MG63 (cell line): ENCODE data around the gene BEND4. TPM values are rescaled to one million over a fixed set of nuclear protein-coding genes. Genes with fewer than 3 reads are reported as not detected.
"Not testable (repeated sequence)": the region's sequence is repeated elsewhere in the genome, so short reads cannot be mapped to it uniquely, and the experiment has no call there.

Experiments
- DNase-seq: peaks from one replicate; pipeline ENCODE4 v3.0.0-alpha.2; 2020
- H3K27me3 ChIP-seq: fragments of 250-450 bp; sonication (Bioruptor Pico); 2 replicates; pipeline ENCODE4 v1.5.1; 2020; ENCODE audit warnings: mild to moderate bottlenecking, moderate library complexity
- H3K36me3 ChIP-seq: fragments of 250-450 bp; sonication (Bioruptor Pico); 2 replicates; pipeline ENCODE4 v1.5.1; 2020; ENCODE audit warnings: mild to moderate bottlenecking, moderate library complexity
- H3K4me3 ChIP-seq: fragments of 250-450 bp; sonication (Bioruptor Pico); 2 replicates; pipeline ENCODE4 v1.5.1; 2020; ENCODE audit warnings: mild to moderate bottlenecking, moderate library complexity
- H3K9me3 ChIP-seq: fragments of 250-450 bp; sonication (Bioruptor Pico); 2 replicates; pipeline ENCODE4 v1.5.1; 2020; ENCODE audit warnings: mild to moderate bottlenecking, moderate library complexity
- total RNA-seq: library from RNA; depleted of rRNA; stranded (reverse); fragments of >200 nt; shearing (Covaris generic); gene quantifications from 2 replicates; pipeline ENCODE4 v1.2.3, GENCODE V29; 2014; ENCODE audit warnings: low replicate concordance; rRNA removed

Gene BEND4
- 0.12 and 0.16 TPM in 2 replicates for total RNA-seq

DNA sequence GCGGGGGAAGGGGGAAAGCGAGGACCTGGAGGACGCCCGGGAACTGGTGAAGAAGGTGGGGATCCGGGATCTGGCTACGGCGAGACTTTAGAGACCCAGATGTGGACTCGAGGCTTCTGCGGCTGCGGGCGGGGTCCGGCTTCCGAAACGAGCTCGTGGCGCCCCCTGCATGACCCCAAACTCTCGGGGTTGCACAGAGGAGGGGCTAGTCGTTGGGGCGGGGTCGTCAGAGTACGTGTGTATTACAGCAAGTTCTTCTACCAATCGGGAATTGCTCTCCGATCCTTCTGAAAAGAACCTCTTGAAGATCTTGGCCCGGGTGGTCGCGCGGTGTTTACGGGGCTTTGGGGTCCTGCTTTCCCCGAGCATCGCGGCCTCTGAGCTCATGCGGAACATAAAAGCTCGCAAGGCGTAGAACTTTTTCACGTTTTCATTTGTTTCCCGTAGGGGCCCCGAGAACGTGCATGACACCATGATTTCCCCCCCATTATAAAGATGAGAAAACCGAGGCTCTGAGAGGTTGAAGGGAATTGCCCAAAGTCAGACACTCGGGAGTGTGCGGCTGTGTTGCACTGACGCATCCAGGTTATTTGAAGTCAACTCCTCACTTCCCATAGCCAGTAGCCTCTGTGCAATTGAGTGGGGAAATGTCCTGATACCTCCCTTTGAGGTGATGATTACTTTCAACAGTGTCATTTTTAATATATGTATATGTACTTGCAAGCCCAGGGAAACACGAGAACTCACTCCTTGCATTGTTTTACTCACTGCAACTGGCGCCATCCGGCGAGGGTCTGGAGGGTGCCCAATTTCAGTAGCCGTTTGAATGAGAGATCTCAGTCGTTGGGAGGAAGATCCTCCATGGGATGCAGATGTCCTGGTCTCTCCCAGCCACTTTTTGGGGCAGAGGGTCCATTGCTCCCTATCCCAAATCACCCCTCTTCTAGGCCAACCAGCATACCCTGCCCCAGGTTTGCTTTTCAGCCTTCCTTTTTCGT lies at the start of gene BEND4:
BEND4 (minus strand) TSS at position 149 of the 998 bp plus-strand sequence. CDS start 512 bp downstream, outside the sequence.
- H3K27me3 ChIP-seq = peaks cover 16% of the 10 kb centered on the region
- no peaks in the 10 kb centered on the region for H3K36me3 ChIP-seq
- no peaks in the 10 kb centered on the region for H3K9me3 ChIP-seq
- DNase-seq = no peak
- H3K4me3 ChIP-seq = peak within 1 kb of the TSS; percentile 35

- Histone ChIP-seq H3K4me3 (no peak overlapping the region), H3K9me3 (no peaks in the 10 kb centered on the region), H3K27me3 (no peaks in the 10 kb centered on the region), H3K36me3 (no peaks in the 10 kb centered on the region)
- DNase-seq = no peak
These were observed 44.9 kb upstream of the BEND4 start for GRCh38 chr4:42197341-42197740.

- H3K4me3 ChIP-seq = no peak overlapping the region
These were observed 20.5 kb upstream of the BEND4 start for GRCh38 chr4:42172921-42173320.

GRCh38 chr4:42172128-42172790 lies 19.8 kb upstream of the BEND4 start:
- Histone ChIP-seq H3K27me3 (no peaks in the 10 kb centered on the region), H3K9me3 (no peaks in the 10 kb centered on the region), H3K4me3 (no peak overlapping the region), H3K36me3 (no peaks in the 10 kb centered on the region)
- no peak for DNase-seq

More at GRCh38 chr4:42172921-42173320, 20.5 kb upstream of the BEND4 start:
- no peaks in the 10 kb centered on the region for H3K9me3 ChIP-seq
- no peaks in the 10 kb centered on the region for H3K36me3 ChIP-seq
- H3K27me3 ChIP-seq = no peaks in the 10 kb centered on the region
- DNase-seq = no peak

DNA sequence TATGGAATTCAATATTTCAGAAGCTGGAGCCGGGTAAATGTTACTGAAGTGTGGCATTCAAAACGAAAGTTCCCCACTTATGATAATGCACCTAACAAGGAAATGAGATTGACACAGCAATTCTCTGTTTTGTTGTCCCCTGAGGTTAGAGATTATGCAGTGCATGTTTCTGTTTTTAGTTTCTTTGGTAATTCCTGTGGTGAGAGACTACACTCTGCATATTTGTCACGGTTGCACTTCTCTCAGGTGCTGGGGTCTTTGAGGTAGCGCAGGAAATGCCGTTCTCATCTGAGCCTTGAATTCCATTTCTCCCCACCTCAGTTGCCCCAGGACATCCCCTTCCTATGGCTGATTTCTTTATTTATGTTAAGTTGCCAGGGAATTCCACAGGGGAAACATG lies 15.3 kb upstream of the BEND4 start:
- Histone ChIP-seq H3K4me3 (no peak overlapping the region), H3K9me3 (no peaks in the 10 kb centered on the region; the same call in 1 of the 2 replicates), H3K27me3 (no peaks in the 10 kb centered on the region), H3K36me3 (no peaks in the 10 kb centered on the region)
- no peak for DNase-seq

DNA sequence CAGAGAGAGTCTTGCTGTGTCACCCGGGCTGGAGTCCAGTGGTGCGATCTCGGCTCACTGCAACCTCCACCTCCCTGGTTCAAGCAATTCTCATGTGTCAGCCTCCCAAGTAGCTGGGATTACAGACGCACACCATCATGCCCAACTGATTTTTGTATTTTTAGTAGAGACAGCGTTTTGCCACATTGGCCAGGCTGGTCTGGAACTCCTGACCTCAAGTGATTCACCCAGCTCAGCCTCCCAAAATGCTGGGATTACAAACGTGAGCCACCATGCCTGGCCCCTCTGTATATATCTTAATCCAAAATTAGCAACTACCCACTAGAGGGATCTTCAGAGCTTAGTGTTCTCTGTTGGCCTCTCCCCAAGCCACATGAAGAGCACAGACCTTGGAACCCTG lies 13.7 kb upstream of the BEND4 start:
- not testable (repeated sequence) for H3K4me3 ChIP-seq, H3K36me3 ChIP-seq, H3K27me3 ChIP-seq, H3K9me3 ChIP-seq
- DNase-seq = peak; percentile 65

DNA sequence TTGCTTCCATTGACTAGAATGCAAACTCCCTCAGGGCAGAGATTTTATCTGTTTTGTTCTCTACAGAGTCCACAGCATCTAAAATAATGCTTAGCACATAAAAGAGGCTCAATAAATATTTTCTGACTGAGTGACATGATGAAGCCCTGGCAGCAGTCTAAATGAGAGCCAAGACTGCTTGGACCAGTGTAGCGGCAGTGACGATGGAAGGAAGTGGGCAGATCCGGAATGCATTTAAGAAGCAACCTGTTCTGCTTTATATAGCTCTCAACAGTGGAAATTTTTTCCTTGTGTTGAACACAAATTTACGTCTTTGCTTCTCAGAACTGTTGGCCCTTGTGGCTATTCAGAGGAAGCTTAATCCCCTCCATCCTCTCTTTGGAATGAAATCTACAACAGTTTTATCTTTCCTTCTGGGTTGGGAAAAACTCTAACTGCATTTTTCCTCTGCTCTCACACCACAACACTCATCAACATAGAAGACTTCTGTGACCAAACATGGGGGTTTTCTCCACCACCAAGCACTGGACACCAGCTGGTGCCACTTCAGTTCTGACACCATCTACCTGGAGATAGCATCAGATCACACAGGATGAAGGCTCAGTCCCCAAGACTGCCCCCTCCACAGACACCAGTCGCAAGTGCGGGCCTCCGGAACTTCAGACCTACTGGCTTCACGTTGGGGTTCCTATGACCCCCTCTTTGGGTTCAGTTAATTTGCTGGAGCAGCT lies 7.0 kb upstream of the BEND4 start:
- no peaks in the 10 kb centered on the region; the same call in 1 of the 2 replicates for H3K9me3 ChIP-seq
- no peaks in the 10 kb centered on the region for H3K36me3 ChIP-seq
- no peak for DNase-seq
- no peaks in the 10 kb centered on the region for H3K27me3 ChIP-seq
- H3K4me3 ChIP-seq = no peak overlapping the region

- peak overlapping the region; percentile 35 for H3K4me3 ChIP-seq
- H3K27me3 ChIP-seq = peaks cover 16% of the 10 kb centered on the region
- H3K36me3 ChIP-seq = no peaks in the 10 kb centered on the region
- peak; percentile 50 for DNase-seq
- H3K9me3 ChIP-seq = no peaks in the 10 kb centered on the region
These were observed 618 bp downstream of the BEND4 start for GRCh38 chr4:42151568-42152506.

DNA sequence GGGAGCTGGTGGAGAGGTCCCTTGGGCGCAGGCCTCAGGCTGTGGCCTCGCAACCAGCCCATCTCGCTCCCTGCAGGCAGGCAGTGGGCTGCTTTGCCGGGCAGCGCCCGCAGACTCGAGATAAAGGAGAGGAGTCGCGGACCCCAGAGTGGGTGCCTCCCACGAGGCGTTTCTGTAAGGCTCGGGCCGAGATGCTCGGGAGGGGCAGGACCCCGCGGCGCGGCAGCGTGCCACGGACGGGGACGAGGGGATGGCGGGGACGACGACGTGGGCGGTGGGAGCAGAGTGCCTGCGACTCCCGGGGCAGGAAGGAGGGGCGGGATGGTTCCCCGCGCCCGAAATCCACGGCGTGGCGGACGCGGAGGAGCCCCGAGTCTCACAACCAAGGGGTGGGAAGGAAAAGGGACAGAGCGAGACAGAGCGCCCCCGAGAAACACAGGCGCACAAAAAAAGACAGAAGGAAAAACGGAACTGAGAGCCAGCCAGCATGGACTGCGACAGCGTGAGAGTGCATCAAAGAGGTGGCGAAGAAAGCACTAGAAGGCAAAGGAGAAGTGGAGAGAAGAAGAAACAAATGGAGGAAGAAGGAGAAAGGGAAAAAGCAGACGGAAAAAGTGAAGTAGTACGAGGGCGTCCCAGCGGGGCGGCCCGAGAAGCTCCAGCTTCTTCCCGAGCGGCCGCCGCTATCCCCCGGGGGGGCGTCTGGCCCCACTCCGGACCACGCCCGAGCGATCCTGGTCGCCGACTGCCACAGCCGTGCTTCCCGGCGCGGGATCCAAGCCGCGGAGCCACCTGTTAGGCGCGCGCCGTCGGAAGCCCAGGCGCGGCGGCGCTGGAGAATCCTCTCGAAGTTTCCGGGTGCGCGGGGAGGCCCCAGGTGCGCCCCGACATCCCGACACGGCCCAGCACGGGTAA lies 1.5 kb downstream of the BEND4 start:
- Histone ChIP-seq H3K9me3 (no peaks in the 10 kb centered on the region), H3K36me3 (no peaks in the 10 kb centered on the region), H3K4me3 (peak overlapping the region; percentile 27; the same call in 1 of the 2 replicates), H3K27me3 (peaks cover 16% of the 10 kb centered on the region)
- no peak for DNase-seq

DNA sequence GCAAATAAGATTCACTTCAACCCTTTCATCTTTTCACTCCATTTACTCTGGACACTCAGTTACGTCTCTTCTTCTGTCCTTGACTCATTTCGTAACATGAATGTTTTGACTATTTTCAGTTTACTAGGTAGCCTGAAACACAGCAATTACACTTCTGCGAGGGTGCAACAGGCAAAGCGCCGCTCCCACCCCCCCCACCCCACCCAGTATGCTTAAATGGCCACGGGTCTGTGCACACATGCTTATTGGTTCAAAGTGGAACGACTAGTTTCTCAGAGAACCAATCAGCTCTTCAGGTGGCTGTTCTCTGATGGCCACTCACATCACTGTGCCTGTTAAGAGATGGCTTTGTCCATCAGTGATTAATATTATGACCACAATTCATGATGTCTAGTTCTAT lies 3.5 kb downstream of the BEND4 start:
- DNase-seq = no peak
- H3K9me3 ChIP-seq = no peaks in the 10 kb centered on the region
- H3K4me3 ChIP-seq = no peak overlapping the region
- H3K27me3 ChIP-seq = peaks cover 16% of the 10 kb centered on the region
- H3K36me3 ChIP-seq = no peaks in the 10 kb centered on the region

GRCh38 chr4:42148425-42148824 lies 4.0 kb downstream of the BEND4 start:
- Histone ChIP-seq H3K9me3 (no peaks in the 10 kb centered on the region), H3K4me3 (no peak overlapping the region), H3K27me3 (peaks cover 16% of the 10 kb centered on the region), H3K36me3 (no peaks in the 10 kb centered on the region)
- DNase-seq = no peak

GRCh38 chr4:42144028-42144427 lies 8.4 kb downstream of the BEND4 start:
- DNase-seq = no peak
- Histone ChIP-seq H3K9me3 (no peaks in the 10 kb centered on the region), H3K36me3 (no peaks in the 10 kb centered on the region), H3K4me3 (no peak overlapping the region), H3K27me3 (peaks cover 2% of the 10 kb centered on the region; the same call in 1 of the 2 replicates)

GRCh38 chr4:42142591-42142990 lies 9.9 kb downstream of the BEND4 start:
- Histone ChIP-seq H3K4me3 (no peak overlapping the region), H3K36me3 (no peaks in the 10 kb centered on the region), H3K9me3 (no peaks in the 10 kb centered on the region), H3K27me3 (no peaks in the 10 kb centered on the region)
- peak; percentile 53 for DNase-seq

DNA sequence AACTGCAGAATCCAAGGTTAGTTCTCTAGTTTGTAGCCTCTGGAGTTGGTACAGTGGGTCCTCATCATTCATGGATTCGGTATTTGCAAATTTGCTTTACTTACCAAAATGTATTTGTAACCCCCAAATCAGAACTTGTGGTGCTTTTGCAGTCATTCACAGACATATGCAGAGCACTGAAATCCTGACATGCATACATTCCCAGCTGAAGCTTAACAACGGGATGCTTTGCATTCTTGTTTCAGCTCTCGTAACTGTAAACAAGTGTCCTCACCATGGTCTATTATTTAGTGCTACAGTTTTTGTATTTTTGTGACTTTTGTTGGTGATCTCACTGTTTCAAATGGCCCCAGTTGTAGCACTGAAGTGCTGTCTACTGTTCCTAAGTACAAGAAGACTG lies 16.1 kb downstream of the BEND4 start:
- no peak overlapping the region for H3K4me3 ChIP-seq
- H3K27me3 ChIP-seq = no peaks in the 10 kb centered on the region
- no peaks in the 10 kb centered on the region for H3K9me3 ChIP-seq
- DNase-seq = no peak
- H3K36me3 ChIP-seq = no peaks in the 10 kb centered on the region

GRCh38 chr4:42133006-42133405 lies 19.4 kb downstream of the BEND4 start:
- Histone ChIP-seq H3K9me3 (no peaks in the 10 kb centered on the region), H3K27me3 (no peaks in the 10 kb centered on the region), H3K36me3 (no peaks in the 10 kb centered on the region), H3K4me3 (no peak overlapping the region)
- DNase-seq = no peak
